Stimulated activated naive CD4-positive, alpha-beta T cell (primary cell): ENCODE measurements around the gene CNTNAP2.

Experiments
- DNase-seq, 6 experiments: peaks; one replicate each; lab custom pipeline; 2025; lab: John Stamatoyannopoulos, UW

The CNTNAP2 gene

DNA sequence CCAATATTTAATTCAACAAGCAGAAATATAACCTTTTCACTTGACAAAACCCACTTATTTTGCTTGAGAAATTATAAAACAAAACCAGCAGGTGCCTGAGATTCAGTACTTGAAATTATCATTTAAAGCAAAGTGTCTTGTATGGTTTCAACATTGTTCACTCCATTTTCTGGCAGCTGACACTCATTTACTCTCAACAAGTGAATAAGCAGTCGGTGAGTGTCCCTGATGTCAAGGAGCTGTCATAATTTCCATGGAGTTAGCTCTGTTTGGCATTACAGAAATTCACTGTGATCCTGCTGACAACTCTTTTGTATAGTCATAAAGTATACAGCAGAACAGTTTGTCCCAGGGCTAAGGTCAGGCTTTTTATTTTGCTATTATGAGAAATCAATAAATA lies 490.0 kb downstream of the CNTNAP2 start:
- DNase-seq = no peak

DNA sequence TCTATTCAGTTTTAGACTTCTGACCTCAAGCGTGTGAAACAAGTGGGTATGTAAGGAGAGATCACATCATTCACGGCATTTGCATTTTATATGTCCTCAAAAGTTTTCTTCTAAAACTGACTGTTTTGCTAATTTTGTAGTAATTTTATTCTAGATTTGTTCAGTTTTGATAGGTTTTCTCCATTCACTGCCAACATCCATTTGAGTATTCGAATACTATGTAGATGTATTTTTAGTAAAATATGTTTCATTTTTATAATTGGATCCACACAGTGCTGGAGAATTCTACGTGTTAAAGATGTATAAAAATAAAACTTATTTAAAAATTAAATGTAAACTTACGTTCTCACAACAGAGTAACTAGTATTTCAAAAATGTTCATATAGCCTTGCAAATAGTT lies 503.0 kb downstream of the CNTNAP2 start:
- no peak for DNase-seq

DNA sequence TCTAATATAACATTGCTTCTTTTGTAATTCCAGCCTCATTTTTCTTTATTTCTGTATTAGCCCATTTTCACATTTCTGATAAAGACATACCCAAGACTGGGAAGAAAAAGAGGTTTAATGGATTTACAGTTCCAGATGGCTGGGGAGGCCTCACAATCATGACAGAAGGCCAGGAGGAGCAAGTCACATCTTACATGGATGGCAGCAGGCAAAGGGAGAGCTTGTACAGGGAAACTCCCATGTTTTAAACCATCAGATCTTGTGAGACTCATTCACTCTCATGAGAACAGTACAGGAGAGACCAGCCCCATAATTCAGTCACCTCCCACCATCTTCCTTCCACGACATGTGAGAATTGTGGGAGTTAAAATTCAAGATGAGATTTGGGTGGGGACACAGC lies 510.3 kb downstream of the CNTNAP2 start:
- no peak for DNase-seq

DNA sequence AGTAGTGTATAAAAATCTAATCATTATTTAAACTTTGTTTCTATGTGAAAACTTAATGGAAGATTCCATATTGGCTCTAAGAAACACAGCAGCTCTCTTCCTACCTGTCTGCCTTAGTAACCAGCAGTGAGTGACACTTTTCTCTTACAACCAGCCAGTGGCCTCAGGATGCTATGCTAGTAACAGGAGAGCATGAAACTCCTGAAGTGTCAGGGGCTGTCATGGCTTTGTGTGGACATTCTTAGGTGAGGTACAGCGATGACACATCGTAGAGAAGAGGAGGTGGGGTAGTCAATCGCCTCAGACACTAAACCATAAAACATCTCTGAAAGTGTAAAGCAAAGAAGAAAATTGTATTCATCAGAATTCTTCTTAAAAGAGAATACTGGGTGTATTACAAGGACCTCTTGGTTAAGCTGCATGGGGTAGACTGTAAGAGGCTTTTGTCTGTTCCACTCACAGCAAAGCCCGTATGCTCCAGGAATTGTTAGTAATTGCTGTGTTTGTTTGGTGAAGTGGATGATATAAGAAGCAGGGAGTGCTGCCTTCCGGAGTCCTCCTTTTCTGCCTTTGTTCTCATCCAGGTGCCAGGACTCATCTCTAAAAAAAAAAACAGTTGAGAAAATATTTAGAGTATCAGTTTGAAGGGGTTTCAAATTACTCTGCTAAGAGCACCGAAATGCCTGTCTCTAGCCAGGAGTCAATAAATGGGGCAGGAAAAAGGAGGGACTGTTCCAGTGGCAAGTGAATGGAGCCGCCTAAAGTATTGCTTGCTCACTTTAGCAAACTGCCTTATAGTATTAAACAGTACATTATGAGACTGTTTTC lies 518.8 kb downstream of the CNTNAP2 start:
- DNase-seq = no peak

DNA sequence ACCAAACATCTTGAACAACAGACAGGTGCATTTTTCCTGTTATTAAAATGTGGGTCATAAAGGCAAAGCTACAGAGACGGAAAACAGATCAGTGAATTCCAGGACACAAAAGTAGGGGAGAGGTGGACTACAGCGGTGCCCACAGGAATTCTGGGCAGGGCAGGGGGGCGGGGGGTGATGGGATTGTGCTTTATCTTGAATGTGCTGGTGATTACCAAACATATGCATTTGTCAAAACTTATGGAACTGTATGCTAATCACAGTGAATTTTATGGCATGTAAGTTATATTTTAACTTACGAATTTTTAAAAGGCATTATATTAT lies 519.4 kb downstream of the CNTNAP2 start:
- no peak for DNase-seq

DNA sequence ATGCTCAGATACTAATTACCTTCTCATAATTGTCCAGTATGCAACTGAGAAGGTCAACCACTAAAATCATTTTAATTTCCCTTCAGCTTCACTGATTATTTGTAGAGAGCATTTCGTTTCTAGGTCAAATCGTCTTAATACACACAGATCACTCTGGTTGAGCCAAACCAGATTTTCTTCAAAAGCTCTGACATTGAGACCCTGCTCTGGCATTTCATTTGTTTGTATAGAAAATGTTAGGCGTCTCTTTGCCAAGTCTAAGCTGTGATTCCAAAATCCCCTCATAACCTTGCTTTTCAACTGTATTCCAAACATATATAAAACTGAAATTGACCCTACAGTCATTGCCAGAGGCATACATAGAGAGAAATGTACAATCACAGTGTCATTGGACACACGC lies 520.0 kb downstream of the CNTNAP2 start:
- no peak for DNase-seq

DNA sequence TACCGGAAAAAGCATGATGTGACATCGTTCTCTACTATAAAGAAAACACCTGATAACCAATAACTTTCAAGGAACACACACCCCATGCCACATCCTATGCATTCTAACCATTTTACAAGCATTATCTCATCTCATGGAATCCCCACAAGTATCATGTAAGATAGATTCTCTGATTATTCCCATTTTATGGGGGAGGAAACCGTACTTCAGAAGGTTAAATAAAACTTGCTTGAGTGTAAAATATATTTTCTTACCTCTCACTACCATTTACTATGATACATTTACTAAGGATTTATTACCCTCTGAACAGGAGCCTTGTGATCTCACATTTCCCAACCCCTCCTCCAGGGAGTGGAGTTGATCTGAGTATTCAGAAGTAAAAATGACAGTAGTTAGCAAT lies 522.7 kb downstream of the CNTNAP2 start:
- DNase-seq = no peak

DNA sequence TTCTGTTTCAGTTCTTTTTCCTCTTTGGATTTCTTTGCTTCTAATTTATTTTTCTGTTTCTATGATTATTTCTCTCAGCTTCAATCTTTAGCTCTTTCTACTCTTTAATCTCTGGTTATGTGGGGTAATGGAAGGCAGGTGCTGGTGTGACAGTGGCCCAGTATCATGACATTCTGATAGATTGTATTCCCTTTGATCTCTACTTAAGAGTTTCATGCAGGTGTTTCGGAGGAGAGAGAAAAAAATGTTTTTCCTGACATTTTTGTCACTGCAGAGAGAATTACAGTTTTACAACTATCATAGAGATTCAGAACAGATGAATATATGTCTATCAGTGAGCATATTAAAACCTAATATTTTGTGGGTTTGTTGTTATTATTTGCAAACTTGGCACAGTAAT lies 524.9 kb downstream of the CNTNAP2 start:
- DNase-seq = no peak

DNA sequence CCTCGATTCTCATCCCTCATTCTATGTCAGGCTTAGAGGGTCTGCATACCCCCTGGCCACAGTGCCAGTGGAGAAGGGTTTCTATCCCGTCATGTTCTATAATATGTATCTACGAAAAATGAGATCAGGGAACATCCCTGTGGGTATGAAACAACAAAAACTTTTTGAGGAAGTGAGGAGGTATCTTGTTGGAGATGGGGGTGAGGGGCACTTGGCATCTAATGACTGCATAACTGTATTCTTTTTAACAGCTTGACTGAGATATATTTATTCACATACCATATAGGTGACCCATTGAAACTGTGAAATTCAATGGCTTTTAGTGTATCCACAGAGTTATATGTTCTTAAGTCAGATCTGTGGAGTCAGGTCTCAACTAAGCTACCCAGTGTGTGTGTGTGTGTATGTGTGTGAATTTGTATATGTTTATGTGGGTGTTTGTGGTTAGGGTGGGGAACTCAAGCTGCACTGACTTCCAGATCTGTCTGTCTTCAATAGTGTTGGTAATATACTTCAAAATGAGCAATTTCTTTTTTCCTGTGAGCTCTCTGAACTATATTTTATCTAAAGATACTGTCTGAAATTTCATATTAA lies 528.9 kb downstream of the CNTNAP2 start:
- no peak for DNase-seq

DNA sequence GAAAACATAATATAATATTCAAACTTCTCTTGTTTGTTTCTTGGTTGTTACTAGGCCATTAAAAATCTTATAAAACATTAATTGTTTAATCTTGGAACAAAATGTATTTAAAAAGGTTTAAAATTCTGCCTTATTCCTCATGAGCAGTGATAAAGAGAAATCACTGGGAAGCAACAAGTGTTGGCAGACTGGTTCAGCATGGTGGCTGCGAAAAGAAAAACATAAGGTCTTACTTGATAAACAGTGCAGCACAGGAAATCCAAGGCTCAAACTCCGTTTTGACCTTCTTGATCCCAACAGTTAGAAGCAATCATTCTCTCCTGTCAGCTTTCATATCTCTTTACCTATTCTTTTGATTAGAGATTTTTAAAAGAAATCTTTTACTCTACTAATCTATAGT lies 530.8 kb downstream of the CNTNAP2 start:
- DNase-seq = no peak

DNA sequence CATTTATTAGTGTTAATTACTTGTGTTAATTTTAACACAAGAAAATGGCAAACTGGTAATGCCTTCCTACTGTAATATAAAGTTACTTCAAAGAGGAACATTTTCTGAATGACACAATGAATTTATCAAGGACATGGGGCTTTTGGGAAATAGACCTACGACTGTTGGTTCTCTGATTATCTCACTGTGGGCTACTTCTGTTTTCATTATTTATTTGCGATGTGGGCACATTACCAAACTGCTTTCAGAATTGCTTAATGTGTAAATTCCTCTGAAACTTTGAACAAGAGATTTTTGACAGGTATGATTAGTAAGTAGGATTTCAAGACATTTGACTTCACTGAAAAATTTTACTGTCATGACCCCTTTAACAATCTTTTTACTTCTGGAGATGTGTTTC lies 535.6 kb downstream of the CNTNAP2 start:
- DNase-seq = no peak

DNA sequence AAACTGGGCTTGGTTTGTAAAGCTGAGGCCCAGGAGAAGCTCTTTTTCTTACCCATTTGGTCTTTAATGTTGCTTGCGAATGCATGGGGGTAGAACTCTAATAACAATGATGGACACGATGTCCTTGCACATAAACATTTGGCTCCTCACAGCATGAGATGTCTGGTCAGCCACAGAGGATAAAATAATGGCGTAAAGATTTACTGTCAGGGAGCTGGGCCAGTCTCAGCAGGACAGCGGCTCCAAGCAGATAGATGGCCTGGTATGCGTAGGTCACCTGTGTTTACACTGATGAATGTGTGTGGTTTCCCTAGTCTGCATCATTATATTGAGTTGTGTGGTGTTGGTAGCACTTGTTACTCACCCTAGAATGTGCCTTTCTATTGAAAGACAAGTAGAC lies 537.4 kb downstream of the CNTNAP2 start:
- no peak for DNase-seq

DNA sequence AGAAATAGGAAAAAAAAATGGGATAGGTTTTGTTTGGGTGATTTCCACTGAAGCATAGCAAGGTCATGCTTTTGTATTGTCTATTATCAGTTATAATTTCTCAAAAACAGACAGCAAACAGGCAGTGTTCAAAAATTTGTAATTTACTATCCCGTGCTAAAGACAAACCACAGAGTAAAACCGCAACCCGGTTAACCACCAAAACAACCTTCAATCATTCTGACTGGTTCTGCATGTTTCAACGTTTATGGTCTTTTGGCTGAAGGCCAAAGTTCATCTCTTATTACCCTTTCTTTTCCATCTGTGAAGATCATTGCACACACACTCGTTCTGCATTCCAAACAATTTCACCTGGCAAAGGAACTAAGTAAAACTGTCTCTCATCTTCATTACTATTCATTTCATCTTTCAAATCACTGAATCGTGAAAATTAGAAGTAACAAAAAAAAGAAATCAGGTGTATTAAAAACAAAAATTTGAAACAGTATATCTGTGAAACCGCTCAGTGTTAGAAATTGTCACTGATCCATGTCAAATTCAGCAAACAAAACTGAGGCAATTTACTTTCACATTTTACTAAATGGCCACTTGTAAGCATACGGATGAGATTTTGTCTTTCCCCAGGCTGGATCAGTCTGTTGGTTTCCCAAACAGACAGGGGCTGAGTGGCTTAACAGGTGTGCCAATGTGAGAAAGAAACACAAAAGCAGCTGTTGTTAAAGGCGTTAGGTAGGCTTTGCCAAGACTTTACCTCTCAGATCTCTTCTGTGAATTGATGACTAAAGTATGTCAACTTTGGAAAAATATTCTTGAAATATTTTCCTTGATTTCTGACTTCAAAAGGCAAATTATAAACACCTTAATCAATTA lies 539.6 kb downstream of the CNTNAP2 start:
- DNase-seq = no peak

DNA sequence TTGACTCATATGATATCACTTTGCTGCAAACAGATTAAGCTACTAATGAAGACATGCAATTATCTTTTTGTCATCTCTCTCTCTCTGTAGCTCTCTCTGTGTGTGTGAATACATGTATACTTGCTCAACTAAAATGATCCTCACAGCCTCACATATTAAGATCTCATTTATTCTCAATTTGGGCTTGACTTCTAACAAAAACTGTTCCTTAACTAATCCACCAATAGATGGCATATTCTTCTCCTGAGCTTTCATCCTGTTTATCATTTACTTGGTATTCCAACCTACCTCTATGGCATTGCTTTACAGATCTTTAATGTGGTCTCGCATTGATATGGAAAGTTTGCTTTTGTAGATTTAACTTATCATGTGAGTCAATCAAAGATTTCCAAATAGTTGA lies 540.4 kb downstream of the CNTNAP2 start:
- no peak for DNase-seq

DNA sequence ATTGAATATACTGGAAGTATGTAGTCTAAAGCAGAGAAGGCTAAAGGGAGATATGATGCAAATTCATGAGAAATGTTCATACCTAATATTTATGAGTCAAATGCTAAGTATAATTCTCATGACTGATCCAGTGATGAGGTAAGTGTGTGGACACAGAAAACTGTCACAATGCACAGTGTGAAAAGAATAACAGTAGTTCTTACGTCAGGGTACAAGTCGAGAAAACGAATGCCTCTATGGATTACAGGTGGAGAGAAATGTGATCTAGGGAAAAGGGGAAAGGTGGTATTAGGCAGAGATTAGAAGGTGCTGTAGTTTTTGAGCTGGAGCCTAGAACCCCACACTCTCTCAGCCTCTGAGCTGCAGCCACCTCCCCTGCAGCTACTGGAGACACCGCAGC lies 542.0 kb downstream of the CNTNAP2 start:
- DNase-seq = no peak

DNA sequence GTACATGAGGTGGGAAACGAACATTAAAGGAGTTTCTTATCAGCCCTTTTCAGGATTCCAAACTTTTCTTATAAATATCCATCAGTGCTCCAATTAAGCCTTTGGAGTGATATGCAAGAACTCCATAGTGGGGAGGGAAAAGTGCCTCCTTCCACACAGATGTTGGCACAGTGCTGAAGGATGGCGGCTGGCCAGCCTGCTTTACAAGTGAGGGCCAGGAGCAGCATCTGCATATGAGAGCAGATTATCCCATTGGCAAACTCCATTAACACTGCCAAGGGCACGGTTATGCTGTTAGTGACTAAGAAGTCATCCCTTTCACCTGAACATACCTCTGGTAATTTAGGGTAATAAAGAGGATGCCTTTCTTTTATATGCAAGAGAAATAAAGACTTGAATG lies 543.1 kb downstream of the CNTNAP2 start:
- no peak for DNase-seq

DNA sequence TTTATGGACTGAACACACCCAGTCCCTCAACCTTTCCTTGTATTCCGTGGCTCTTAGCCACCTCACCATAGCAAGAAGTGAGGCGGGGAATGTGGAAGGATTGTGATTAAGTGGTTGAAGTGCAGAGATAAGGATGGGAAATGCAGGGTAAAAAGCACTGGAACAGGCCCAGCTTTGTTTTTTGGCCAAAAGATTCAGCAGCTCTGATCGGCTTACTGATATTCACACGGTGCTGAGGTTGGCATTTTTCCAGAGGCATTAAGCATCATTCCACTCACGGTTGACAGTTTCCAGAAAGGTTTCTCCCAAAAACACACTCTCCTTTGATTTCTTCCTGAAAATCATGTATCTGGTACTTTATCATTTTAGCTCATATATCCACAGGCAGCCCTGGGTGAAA lies 544.2 kb downstream of the CNTNAP2 start:
- no peak for DNase-seq

DNA sequence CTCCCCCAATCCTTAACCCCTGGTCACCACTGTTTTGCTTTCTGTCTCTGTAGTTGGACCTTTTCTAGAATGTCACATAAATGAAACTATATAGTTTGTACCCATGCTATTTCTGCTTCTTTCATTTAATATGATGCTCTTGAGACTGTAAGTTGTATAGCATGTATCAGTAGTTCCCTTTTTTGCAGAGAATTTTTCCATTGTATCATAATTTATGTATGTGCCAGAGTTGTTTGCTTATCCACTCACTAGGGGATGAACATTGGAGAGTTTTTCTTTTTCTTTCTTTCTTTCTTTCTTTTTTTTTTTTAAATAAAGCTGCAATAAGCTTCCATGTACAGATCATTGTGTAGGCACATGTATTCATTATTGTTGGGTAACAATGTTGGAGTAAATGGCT lies 544.8 kb downstream of the CNTNAP2 start:
- no peak for DNase-seq

DNA sequence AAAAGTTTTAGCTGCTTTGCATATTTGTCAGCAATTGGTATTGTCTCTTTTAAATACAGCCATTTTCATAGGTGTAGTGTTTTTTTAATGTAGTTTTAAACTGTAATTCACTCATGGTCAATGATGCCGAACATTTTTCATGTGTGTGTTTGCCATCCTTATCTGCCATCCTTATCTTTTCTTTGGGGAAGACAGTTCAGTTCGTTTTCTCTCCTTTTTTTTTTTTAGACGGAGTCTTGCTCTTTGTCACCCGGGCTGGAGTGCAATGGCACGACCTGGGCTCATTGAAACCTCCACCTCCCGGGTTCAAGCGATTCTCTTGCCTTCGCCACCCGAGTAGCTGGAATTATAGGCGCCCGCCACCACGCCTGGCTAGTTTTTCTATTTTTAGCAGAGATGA lies 545.3 kb downstream of the CNTNAP2 start:
- DNase-seq = no peak

DNA sequence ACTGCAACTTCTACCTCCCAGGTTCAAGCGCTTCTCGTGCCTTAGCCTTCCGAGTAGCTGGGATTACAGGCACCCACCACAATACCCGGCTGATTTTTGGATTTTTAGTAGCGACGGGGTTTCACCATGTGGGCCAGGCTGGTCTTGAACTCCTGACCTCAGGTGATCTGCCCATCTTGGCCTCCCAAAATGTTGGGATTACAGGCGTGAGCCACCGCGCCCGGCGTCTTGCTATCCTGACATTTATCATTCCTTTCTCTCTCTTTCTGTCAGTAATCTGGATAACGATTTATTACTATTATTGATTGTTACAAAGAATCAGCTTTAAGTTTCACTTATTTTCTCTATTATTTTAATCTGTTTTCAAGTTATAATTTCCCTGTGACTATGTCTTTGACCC lies 548.4 kb downstream of the CNTNAP2 start:
- DNase-seq = no peak

DNA sequence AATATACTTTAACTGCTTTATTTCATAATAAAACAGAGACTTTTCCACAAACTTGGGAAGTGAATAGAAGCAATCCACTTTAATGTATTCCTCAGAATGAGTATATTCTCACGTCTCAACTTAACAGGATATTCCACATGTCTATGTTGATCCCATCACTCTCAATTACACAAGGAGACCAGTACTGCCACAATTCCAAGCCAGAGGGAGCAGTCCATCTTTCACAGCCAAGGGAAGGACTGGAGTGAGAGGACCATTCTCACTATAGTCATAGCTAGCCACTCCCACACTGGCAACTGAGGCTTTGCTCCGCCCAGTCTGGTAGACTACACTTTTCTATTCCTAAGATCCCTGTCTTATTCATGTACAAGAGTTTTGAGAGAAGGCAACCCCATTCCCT lies 553.9 kb downstream of the CNTNAP2 start:
- no peak for DNase-seq

DNA sequence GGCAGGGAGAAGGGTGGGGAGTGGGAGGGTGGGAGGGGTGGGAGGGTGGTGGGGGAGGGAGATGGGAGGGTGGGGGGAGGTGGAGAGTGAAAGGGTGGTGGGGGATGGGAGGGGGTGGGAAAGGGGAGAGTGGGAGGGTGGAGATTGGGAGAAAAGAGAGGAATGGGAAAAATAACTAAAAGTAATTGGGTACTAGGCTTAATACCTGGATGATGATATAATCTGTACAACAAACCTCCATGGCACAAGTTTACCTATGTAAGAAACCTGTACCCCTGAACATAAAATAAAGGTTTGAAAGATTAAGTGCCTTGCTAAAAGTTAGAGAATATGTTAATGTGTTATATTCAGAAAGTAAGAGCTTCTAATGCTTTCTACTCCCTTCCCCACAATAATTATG lies 564.9 kb downstream of the CNTNAP2 start:
- no peak for DNase-seq

DNA sequence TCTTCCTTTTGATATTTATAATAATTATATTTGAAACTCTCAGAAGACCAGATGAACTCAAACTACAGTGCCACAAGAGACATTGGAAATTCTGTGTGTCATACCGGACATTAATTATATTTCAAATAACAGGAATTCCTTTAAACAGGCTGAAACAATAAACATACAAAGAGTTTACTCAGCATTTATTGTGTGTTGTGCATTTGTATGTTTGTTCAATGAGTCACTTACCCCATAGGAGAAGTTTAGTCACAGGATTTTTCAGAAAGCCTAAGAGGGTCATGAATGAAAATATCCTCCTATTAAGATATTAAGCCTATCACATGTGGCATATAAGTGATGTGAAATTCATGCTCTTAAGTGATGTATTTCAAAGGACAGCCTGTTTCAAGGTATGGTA lies 566.8 kb downstream of the CNTNAP2 start:
- DNase-seq = no peak
